Naive B cell (primary cell): ENCODE data around the gene RCBTB2. TPM values are rescaled to one million over a fixed set of nuclear protein-coding genes. Genes with fewer than 3 reads are reported as not detected.
"Not testable (repeated sequence)": the region's sequence is repeated elsewhere in the genome, so short reads cannot be mapped to it uniquely, and the experiment has no call there.

Source experiments
- ATAC-seq, 2 donors: fragments of 150-1000 bp; cut with Tn5 transposase; 2 replicates each; pipeline ENCODE4 v1.10.0; 2021; ENCODE audit warnings: low read depth in 2 of 2, mild to moderate bottlenecking in 2 of 2, moderate library complexity in 2 of 2
- DNase-seq: peaks from one replicate; pipeline ENCODE4 v3.0.0; 2022
- H3K27ac Mint-ChIP-seq, 6 donors: one replicate each; pipeline ENCODE4 v1.8.0; 2020 to 2022; ENCODE audit warnings: mild to moderate bottlenecking in 6 of 6, mixed read lengths in 6 of 6, moderate library complexity in 5 of 6, inconsistent platforms in 2 of 6
- H3K27me3 Mint-ChIP-seq, 3 donors: one replicate each; pipeline ENCODE4 v1.8.0; 2021 to 2022; ENCODE audit warnings: mixed read lengths in 3 of 3, mild to moderate bottlenecking in 1 of 3
- H3K36me3 Mint-ChIP-seq, 2 donors: one replicate each; pipeline ENCODE4 v1.8.0; 2020 to 2022; ENCODE audit warnings: mixed read lengths in 2 of 2, inconsistent platforms in 1 of 2, mild to moderate bottlenecking in 1 of 2
- H3K4me1 Mint-ChIP-seq, 3 donors: one replicate each; pipeline ENCODE4 v1.8.0; 2020 to 2022; ENCODE audit warnings: mixed read lengths in 3 of 3, inconsistent platforms in 1 of 3, mild to moderate bottlenecking in 1 of 3, moderate library complexity in 1 of 3
- H3K4me3 Mint-ChIP-seq, 8 donors: one replicate each; pipeline ENCODE4 v1.8.0; 2020 to 2022; ENCODE audit warnings: mild to moderate bottlenecking in 8 of 8, mixed read lengths in 8 of 8, moderate library complexity in 8 of 8, inconsistent platforms in 2 of 8
- H3K9me3 Mint-ChIP-seq, 7 donors: one replicate each; pipeline ENCODE4 v1.8.0; 2020 to 2022; ENCODE audit warnings: mixed read lengths in 7 of 7, mild to moderate bottlenecking in 5 of 7, inconsistent platforms in 2 of 7, moderate library complexity in 1 of 7
- polyA plus RNA-seq, 6 donors: library from polyadenylated mRNA; unstranded; fragments of 300-500 nt; fragmentation: Illumina TruSeq; gene quantifications; one replicate each; pipeline ENCODE4 v1.2.3, GENCODE V29; 2021; ENCODE audit warnings: low read depth in 6 of 6

RCBTB2 gene
- 1 to 10 TPM in 5 of 6 donors, not detected in 1; 2.0 to 4.2 (median 2.1) TPM for polyA plus RNA-seq

DNA sequence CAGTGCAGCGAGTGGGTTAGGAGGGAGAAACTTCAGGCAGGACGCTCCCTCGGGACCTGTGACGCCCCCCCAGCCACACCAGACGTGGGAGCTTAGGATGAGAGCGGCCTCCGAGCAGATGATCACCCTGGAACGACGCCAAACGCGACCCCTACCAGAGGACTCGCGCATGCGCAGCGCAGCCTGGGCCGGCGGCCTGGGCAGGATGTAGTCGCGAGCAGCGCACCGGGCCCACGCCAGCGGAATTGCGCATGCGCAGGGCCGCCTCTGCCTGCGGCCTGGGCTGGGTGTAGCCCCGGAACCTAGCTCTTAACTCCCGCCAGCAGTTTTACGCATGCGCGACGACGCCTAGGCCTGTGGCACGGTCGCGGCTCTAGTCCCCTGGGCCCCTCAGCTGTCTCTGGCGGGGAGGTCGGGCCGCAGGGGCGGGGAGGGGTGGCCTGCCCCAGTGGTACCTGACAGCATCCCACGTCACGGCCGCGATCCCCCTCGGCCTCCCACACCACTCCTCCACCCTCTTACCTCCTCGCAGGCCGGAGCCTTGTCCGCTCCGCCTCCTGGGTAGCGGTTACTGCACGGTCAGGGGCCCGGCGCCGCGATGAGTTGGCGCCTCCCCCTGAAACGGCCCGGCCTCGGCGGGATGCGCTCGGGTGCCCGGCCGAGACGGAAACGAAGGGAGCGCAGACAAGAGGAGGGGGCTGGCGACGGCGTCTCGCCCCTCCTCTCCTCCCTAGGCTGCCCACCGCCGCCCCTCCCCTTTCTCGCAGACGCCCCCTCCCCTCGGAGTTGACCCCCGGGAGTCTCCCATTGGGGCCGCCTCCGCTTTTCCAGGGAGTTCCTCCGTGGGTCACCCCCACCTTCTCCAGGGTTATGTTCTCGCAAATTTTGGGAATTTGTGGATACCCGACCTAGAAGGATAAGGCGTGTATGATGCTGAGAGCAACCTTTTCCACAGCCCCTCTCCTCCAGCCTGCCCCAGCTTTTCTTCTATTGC lies at the start of gene RCBTB2:
Gene RCBTB2, minus strand, starts transcription at position 575 of the 994 bp plus-strand sequence. CDS start 11,141 bp downstream, outside the sequence.
- peaks cover 11 to 33% (median 22%) of the 10 kb centered on the region in 3 donors for H3K4me1 Mint-ChIP-seq
- peak within 1 kb of the TSS; percentile 89 to 98 (median 96) for H3K4me3 Mint-ChIP-seq
- H3K27ac Mint-ChIP-seq = peak within 1 kb of the TSS; percentile 83 to 96 (median 94)
- H3K27me3 Mint-ChIP-seq = peaks cover 25 to 34% (median 25%) of the 10 kb centered on the region in 3 donors
- DNase-seq = peak; percentile 98
- peaks cover 0 to 14% of the 10 kb centered on the region in 2 donors for H3K36me3 Mint-ChIP-seq
- ATAC-seq = peak; percentile 88 to 89
- peaks cover 0 to 16% (median 7%) of the 10 kb centered on the region in 7 donors for H3K9me3 Mint-ChIP-seq

DNA sequence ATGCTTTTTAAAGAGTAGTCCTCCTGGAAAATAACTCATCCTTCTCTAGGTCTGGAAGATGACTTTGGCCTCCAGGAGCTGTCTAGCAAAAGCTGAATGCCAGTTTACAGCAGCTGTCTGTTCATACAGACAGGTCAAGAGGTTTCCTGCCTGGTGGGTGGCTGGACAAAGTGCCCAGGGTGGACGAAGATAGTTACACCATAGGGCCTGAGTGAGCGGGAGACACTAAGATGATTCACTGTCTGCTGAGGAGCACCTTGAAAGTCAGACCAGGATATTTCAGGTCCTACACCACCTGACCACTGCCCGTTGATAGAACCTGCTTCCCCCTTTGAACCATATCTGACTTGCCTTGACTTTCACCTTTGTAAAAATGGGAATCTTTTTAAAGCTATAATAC lies 49.2 kb upstream of the RCBTB2 start:
- peaks cover 68 to 72% (median 70%) of the 10 kb centered on the region in 3 donors for H3K27me3 Mint-ChIP-seq
- H3K27ac Mint-ChIP-seq = no peak overlapping the region
- H3K4me1 Mint-ChIP-seq = peaks cover 34 to 37% (median 36%) of the 10 kb centered on the region in 3 donors
- H3K36me3 Mint-ChIP-seq = peaks cover 0 to 8% of the 10 kb centered on the region in 2 donors
- no peak for DNase-seq
- H3K4me3 Mint-ChIP-seq = no peak overlapping the region
- peaks cover 0 to 6% (median 0%) of the 10 kb centered on the region in 7 donors for H3K9me3 Mint-ChIP-seq
- ATAC-seq = no peak

DNA sequence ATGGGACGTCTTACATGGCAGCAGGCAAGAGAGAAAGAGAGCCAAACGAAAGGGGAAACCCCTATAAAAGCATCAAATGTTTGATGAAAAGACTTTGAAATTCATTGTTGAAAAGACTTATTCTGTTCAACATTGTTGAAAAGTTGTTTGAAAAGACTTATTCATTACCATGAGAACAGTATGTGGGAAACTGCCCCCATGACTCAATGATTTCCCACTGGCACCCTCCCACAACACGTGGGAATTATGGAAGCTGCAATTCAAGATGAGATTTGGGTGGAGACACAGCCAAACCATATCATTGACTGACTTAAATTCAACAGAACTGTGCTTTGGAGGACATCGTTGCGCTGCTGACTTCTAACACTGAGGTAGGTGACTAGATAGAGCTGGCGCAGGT lies 48.0 kb upstream of the RCBTB2 start:
- no peak overlapping the region for H3K27ac Mint-ChIP-seq
- H3K36me3 Mint-ChIP-seq = no peaks in the 10 kb centered on the region
- no peak for ATAC-seq
- H3K4me1 Mint-ChIP-seq = peaks cover 24 to 27% (median 26%) of the 10 kb centered on the region in 3 donors
- H3K9me3 Mint-ChIP-seq = peaks cover 0 to 1% (median 0%) of the 10 kb centered on the region in 7 donors
- no peak for DNase-seq
- H3K4me3 Mint-ChIP-seq = no peak overlapping the region
- H3K27me3 Mint-ChIP-seq = peaks cover 69 to 75% (median 73%) of the 10 kb centered on the region in 3 donors

DNA sequence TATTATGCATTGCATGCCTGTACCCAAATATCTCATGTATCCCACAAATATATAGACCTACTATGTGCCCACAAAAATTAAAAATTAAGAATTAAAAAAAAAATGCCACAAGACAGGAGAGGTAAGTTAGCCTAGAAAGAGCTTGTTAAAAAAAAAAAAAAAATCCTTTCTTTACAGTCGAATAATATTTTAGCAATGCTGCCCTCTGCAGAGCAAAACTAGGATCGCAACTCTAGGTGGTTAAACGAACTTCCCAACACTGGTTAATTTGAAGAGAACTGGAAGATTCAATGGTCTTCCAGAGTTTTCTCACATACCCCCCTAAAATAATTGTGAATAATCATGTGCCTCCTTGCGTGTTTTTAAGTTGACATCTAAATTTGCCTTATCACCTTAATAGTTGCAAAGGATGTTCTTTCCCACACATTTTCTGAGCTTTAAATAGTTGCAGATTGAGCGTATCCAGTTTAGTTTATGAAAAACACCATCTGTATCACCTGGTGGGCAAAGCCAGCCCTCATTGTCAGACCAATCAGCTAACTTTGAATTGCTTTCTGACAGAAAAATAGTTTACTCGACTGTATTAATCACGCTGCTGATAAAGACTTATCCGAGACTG lies 47.4 kb upstream of the RCBTB2 start:
- ATAC-seq = peak; percentile 14 to 24
- Mint-ChIP-seq H3K4me3 (no peak overlapping the region), H3K9me3 (peaks cover 0 to 1% (median 0%) of the 10 kb centered on the region in 7 donors), H3K27me3 (peaks cover 72 to 78% (median 78%) of the 10 kb centered on the region in 3 donors), H3K27ac (peak overlapping the region in 2 of 6 donors; percentile 8 to 74), H3K36me3 (no peaks in the 10 kb centered on the region), H3K4me1 (peaks cover 24 to 32% (median 26%) of the 10 kb centered on the region in 3 donors)
- DNase-seq = peak; percentile 59

DNA sequence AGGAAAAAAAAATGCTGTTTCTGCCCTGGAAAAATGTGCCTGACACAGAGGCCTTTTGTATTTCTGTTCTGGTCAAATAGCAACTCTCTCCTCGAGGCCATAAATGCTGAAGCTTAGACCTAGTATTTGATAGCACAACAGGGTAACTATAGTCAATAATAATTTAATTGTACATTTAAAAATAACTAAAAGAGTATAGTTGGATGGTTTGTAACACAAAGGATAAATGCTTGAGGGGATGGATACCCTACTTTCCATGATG lies 47.0 kb upstream of the RCBTB2 start:
- H3K27me3 Mint-ChIP-seq = peaks cover 74 to 78% (median 74%) of the 10 kb centered on the region in 3 donors
- H3K36me3 Mint-ChIP-seq, H3K9me3 Mint-ChIP-seq, DNase-seq, ATAC-seq: not testable (repeated sequence)
- peaks cover 24 to 32% (median 26%) of the 10 kb centered on the region in 3 donors for H3K4me1 Mint-ChIP-seq
- peak overlapping the region in 1 of 8 donors; percentile 1 for H3K4me3 Mint-ChIP-seq
- H3K27ac Mint-ChIP-seq = peak overlapping the region in 2 of 6 donors; percentile 57 to 74

DNA sequence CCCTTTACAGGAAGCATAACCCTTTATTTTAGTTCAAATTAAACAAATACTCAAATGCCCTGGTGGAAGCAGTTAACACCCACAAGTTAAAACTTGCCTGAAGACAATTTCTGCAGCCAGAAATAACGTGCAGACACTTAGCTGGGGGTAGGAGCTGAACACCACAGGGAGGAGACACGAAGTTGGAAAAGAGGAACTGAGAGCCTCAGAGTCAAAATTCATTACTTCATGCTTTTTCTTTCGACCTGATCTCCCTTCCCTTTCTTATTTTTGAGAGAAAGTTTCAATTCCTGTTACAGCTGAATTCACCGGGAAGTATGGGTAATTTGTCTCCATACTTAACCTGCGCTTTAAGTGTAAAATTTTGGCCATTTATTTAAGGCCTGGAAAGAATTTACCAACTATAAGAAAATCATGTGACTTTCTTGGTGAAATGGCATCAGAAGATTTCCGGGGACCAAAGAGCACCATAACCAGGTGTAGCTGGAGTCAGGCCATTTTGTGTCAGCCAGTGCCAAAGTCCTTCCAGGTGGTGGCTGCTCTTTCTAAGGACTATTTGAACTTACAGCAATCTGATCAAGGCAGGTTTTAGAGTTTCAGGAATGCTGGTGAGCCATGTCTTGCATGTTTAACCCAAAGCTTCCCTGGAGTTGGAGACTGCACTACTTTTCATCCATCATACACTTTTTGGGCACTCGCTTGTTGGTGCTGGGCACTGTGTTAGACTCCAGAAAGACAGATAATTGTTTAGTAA lies 46.5 kb upstream of the RCBTB2 start:
- peaks cover 73 to 77% (median 74%) of the 10 kb centered on the region in 3 donors for H3K27me3 Mint-ChIP-seq
- peak overlapping the region in 7 of 8 donors; percentile 31 to 71 (median 54) for H3K4me3 Mint-ChIP-seq
- peak overlapping the region in 4 of 6 donors; percentile 24 to 80 (median 60) for H3K27ac Mint-ChIP-seq
- H3K9me3 Mint-ChIP-seq = peaks cover 0 to 1% (median 0%) of the 10 kb centered on the region in 7 donors
- no peaks in the 10 kb centered on the region for H3K36me3 Mint-ChIP-seq
- H3K4me1 Mint-ChIP-seq = peaks cover 26 to 36% (median 28%) of the 10 kb centered on the region in 3 donors
- DNase-seq (peak; percentile 82), ATAC-seq (peak; percentile 97 to 99)

DNA sequence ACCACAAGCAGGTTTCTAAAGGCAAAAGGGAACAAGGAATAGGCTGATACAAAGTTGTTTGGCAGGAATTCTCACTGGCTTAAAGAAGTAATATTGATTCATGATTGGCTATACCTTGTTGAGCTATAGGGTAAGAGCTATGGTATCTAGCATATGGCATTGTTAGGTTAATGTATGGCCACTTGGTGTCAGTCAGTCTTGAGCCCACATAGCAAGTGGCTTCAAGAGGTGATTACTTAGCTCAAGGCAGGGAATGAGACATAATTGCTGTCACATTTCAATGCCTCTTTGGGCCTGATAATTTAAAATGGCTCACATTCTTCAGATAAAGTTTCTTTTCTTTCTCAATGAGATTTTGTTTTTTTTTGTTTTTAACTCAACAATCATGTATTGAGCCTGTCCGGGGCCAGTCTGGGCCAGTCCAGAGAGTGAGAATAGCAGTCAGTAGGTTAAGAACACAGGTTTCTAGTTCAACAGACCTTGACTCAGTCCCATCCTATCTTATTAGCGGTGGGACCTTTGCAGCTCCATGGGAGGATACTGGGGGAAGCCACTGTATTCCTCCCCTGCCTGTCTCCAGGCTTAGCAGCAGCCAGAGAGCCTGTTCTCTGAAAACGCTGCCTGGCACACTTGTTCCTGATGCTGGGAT lies 45.8 kb upstream of the RCBTB2 start:
- H3K9me3 Mint-ChIP-seq = peaks cover 0 to 1% (median 0%) of the 10 kb centered on the region in 7 donors
- ATAC-seq = peak; percentile 6 to 13
- no peaks in the 10 kb centered on the region for H3K36me3 Mint-ChIP-seq
- no peak for DNase-seq
- peak overlapping the region in 7 of 8 donors; percentile 31 to 71 (median 54) for H3K4me3 Mint-ChIP-seq
- H3K27me3 Mint-ChIP-seq = peaks cover 73 to 77% (median 74%) of the 10 kb centered on the region in 3 donors
- peak overlapping the region in 1 of 6 donors; percentile 27 for H3K27ac Mint-ChIP-seq
- H3K4me1 Mint-ChIP-seq = peaks cover 33 to 43% (median 35%) of the 10 kb centered on the region in 3 donors

DNA sequence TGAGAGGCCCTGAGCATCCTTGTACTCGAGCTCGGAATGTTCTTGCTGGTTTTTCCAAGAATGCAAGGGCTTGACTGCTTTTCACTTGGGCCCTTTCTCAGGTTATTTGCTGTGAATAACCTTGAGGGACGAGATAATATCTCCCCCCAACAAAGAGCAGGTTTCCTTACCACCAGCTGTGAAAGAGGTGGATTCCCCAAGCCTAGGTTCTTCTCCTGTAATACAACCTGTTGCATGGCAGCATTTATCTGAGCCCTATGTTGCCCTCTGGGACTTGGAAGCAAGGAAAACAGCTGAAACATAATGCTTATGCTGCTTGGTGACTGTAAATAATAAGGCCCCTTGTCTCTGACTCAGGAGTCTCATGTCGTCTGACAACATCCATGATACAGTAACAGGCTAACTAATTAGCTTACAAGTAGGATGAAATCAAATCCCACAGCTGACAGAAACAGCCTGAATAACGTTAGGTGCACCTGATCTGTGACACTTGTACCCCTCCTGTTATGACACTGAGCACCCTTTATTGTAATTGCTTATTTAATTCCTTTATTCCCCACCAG lies 43.6 kb upstream of the RCBTB2 start:
- Mint-ChIP-seq H3K4me3 (no peak overlapping the region), H3K27me3 (peaks cover 58 to 65% (median 60%) of the 10 kb centered on the region in 3 donors), H3K9me3 (peaks cover 0 to 1% (median 0%) of the 10 kb centered on the region in 7 donors), H3K36me3 (no peaks in the 10 kb centered on the region), H3K27ac (no peak overlapping the region), H3K4me1 (peaks cover 33 to 44% (median 42%) of the 10 kb centered on the region in 3 donors)
- DNase-seq (no peak), ATAC-seq (no peak)

DNA sequence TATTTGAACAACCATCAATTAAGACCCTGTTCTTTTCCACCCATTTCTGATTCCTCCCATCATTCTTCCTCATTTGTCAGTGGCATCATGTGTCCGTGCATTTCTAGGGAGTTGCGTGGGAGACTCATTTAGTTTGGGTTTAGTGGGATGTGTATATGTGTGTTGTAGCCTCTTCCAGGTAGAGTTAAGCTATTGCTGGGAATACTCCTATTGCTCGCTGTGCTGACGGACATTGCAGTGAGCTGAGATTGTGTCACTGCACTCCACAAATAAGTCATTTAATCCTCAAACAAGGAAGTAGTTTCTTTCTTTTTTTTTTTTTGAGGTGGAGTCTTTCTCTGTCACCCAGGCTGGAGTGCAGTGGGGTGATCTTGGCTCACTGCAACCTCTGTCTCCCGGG lies 42.2 kb upstream of the RCBTB2 start:
- H3K9me3 Mint-ChIP-seq = no peaks in the 10 kb centered on the region
- peaks cover 26 to 45% (median 44%) of the 10 kb centered on the region in 3 donors for H3K4me1 Mint-ChIP-seq
- H3K4me3 Mint-ChIP-seq = no peak overlapping the region
- no peaks in the 10 kb centered on the region for H3K36me3 Mint-ChIP-seq
- H3K27ac Mint-ChIP-seq = no peak overlapping the region
- DNase-seq = no peak
- ATAC-seq = no peak
- peaks cover 56 to 66% (median 58%) of the 10 kb centered on the region in 3 donors for H3K27me3 Mint-ChIP-seq

DNA sequence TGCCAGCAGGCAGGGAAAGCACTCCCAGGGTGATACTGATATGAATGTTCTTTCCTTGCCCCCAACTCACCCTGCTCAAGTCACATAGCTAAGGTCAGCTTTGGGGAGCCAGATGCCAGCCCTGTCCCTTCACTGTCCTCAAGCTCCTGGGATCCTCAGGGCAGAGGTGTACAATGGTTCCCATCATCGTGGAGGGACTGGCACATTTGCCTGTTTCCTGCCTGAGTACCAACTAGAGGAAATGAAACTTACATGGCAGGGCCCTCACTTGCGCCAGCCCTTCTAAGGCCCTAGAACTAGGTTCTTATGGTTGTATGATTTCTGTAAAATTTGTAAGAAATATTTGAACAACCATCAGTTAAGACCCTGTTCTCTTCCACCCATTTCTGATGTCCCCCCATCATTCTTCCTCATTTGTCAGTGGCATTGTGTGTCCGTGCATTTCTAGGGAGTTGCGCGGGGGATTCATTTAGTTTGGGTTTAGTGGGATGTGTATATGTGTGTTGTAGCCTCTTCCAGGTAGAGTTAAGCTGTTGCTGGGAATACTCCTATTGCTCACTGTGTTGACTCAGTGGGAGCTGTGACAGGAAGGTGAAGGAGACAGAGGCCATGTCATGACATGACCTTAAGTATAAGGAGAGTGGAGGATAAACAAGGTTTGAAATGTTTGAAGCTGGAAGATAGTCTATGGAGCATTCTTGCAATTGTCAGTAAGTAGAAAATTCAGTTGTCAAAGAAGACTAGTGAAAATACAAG lies 41.3 kb upstream of the RCBTB2 start:
- peaks cover 64 to 71% (median 66%) of the 10 kb centered on the region in 3 donors for H3K27me3 Mint-ChIP-seq
- H3K36me3 Mint-ChIP-seq = no peaks in the 10 kb centered on the region
- H3K4me3 Mint-ChIP-seq = no peak overlapping the region
- H3K27ac Mint-ChIP-seq = no peak overlapping the region
- peaks cover 20 to 40% (median 39%) of the 10 kb centered on the region in 3 donors for H3K4me1 Mint-ChIP-seq
- no peaks in the 10 kb centered on the region for H3K9me3 Mint-ChIP-seq
- ATAC-seq (peak; percentile 69 to 78), DNase-seq (peak; percentile 27)

DNA sequence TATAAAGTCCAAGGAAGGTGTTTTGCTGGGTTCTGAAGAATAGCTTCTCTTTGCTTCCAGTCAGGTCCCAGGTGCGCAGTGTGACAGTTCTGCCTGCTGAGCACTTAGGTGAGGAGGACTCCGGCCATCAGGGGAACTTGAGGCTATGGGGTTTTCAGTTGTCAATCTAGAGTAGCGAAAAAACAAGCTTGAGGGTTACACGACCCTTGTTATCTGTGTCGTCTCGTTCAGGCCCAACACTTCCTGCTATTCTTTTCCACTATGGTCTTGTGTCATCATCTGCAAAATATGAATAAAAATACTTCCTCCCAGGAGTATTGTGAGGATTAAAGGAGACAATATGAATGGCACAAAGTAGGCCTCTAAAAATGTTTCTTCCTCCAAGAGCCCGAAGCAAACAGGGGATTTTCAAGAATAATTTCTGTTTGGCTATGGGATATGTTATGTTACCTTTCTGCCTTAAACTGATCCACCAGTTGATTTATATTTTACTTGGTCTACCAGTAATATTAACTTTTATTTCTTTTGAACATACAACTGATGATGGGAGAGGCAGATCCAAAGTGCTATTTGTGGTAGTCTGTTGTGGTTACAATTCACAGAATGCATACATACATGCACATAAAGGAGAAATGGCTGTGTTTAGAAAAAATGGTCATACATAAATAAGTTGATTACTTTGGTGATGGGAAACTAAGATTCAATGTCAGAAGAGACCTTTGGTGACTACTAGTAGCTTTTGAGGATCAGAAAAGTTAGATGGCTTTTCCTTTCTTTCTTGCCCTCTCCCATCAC lies 40.5 kb upstream of the RCBTB2 start:
- H3K4me1 Mint-ChIP-seq = peaks cover 14 to 33% (median 31%) of the 10 kb centered on the region in 3 donors

More for the DNA sequence above, 40.5 kb upstream of the RCBTB2 start:
- Mint-ChIP-seq H3K4me3 (no peak overlapping the region), H3K9me3 (no peaks in the 10 kb centered on the region), H3K27me3 (peaks cover 71 to 74% (median 72%) of the 10 kb centered on the region in 3 donors), H3K27ac (no peak overlapping the region), H3K36me3 (no peaks in the 10 kb centered on the region)
- ATAC-seq = no peak
- no peak for DNase-seq
